Activated CD4-positive, alpha-beta T cell treated with anti-CD3 and anti-CD28 coated beads, Interleukin-2, Interleukin-4, amounts not matched to agents 100 ng/mL and 50 ng/mL, durations not matched to agents 16 hours and 8 hours (primary cell): Measurements from ENCODE around the gene SRA1.

Experiments used
- DNase-seq: peaks from one replicate; pipeline ENCODE4 v3.0.0-alpha.2; 2020; ENCODE audit warnings: low spot score

The SRA1 gene

DNA sequence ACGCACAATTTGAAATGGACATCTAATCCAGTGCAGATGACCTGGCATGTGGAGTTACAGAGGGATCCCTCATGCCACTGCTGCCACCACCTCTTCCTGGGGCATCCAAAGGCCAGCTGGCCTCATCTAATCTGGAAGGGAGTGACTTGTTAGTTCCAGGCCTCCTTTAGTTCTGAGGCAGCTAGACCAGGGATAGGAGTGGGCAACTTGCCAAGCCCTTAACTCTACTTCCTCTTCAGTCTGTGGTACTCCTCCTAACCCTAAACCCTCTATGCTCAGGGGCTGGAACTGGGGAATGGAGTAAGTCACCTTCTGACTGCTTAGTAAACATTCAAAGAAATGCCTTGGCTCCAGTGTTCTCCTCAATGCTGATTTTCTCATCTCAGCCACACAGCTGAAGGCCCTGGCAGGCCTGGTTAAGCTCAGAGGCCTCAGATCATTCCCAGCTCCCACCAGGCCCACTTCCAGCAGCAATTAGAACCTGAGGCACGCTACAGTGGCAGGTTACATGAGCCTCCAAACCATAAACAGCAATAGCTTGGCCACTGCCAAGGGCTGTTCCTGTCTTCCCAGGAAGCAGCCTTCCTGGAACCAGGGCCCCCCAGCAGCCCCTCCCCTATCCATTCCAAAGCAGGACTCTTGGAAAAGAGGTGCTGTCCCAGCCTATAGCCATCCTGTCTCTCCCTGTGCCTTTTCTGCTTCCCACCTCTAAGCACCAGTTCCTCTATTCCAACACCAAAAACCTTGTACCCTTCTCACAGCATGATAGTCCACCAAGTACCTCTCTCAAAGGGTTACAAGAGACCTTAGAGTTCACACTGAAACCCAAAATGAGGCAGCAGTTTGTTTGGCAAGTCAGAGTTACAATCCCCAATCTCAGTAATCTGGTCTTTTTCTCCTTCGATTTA, 7.8 kb downstream of the SRA1 start:
- DNase-seq: no peak

DNA sequence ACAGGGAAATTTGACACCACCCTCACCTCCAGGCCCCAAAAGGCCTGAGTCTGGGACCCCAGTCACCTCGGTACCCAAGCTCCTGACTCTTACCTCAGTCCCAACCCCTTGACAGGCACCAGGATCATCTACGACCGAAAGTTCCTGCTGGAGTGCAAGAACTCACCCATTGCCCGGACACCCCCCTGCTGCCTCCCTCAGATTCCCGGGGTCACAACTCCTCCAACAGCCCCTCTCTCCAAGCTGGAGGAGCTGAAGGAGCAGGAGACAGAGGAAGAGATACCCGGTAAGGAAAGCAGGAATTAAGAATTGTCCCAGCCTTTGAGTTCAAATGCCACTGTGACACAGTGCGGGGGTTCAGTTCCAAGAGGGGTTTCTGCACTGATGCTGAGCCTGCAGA, 8.5 kb downstream of the SRA1 start:
- no peak for DNase-seq

DNA sequence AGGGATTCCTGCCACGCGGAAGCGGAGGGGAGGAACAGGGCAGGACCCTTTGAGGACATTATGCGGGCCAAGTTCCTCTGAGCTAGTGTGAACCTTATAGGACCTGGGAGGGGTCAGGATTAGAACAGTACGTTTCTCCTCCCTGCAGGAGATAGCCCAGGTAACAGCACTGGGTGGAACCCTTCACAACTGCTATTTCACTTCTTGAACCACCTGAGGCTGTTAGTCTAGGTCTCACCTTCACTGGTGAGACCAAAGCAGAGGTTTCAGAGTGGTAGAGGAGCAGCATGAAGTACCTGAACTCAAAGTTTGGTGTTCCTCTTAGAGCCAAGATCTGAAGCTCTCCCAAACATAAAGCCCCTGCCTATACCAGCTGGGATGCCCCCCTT, 9.0 kb downstream of the SRA1 start:
- DNase-seq: no peak

DNA sequence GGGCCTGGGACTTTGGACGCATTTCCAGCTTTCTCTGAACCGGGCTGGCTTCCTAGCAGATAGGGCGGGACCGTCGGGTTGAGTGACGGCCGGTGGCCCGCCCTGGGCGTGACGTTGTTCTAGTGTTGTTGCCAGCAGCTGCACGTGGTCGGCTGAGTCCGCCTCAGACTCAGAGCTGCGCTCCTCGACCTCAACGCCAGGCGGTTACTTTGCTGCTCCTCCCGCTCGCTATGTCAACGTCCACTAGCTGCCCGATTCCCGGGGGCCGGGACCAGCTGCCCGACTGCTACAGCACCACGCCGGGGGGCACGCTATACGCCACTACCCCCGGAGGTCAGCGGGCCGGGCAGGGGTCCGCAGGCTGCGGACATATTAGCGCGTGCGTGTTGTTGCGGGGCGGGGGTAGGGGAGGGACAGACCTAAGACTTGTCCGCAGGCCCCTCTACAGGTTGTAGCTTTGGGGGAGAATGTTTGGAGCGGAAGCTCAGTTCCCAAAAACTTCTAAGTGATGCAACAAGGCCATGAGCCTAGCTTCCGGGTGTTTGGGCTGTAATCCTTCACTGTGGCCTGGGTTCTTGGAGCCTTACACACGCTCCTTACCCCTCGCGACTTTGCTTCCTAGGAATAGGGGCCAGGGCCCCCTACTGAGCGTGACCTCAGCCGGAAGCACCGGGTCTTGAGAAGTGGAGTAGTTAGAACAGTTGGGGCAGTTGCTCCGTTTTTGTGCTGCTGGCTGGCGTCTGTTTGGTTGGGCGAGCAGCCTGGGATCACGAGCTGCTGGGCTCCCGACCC, 9.6 kb downstream of the SRA1 start, which contains the start of gene EIF4EBP3:
Gene EIF4EBP3 (plus strand): TSS at position 155 of the 792 bp plus-strand sequence. CDS start 76 bp downstream, at position 231.
- DNase-seq: peak; percentile 84

DNA sequence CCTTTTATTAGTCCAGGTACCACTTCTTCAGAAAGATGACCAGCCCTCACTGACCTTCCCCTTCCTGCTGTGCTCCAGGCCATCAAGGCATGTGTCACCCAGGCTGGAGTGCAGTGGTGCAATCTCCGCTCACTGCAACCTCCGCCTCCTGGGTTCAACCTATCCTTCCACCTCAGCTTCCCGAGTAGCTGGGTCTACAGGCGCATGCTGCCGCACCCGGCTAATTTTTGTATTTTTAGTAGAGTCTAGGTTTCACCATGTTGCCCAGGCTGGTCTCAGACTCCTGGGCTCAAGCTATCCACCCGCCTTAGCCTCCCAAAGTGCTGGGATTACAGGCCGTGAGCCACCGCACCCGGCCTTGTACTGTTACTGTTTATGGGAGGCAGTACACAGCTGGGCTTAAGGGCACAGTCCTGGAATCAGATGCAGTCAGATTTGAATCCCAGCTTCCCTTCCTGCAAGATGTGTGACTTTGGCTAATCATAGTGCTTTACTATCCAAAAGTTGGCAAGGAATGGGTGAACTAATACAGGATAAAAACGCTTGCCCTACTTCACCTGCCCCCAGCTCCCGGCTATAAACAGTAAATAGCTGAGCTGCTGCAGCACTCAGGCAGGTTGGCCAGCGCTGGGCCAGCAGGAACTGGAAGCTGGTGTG, 10.3 kb downstream of the SRA1 start:
- no peak for DNase-seq

DNA sequence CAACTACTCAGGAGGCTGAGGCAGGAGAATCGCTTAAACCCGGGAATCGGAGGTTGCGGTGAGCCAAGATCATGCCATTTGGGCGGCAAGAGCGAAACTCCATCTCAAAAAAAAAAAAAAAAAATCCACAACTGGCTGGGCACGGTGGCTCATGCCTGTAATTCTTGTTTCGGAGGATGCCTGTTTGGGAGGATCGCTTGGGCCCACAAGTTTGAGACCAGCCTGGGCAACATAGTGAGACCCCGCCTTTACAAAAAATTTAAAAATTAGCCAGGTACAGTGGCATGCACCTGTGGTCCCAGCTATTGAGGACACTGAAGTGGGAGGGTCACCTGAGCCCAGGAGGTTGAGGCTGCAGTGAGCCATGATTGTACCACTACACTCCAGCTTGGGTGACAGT, 11.7 kb downstream of the SRA1 start:
- no peak for DNase-seq

DNA sequence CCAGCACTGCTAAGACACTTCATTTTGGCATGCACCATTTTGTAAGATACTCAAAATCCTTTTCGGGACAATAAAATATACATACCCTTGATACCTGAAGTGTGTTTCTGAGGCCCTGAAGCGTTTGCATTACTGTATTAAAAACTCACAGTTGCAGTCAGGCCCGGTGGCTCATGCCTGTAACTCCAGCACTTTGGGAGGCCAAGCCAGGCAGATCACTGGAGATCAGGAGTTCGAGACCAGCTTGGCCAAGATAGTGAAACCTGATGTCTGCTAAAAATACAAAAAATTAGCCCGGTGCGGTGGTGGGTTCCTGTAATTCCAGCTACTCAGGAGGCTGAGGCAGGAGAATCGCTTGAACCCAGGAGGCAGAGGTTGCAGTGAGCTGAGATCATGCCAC, 12.3 kb downstream of the SRA1 start:
- DNase-seq: no peak

DNA sequence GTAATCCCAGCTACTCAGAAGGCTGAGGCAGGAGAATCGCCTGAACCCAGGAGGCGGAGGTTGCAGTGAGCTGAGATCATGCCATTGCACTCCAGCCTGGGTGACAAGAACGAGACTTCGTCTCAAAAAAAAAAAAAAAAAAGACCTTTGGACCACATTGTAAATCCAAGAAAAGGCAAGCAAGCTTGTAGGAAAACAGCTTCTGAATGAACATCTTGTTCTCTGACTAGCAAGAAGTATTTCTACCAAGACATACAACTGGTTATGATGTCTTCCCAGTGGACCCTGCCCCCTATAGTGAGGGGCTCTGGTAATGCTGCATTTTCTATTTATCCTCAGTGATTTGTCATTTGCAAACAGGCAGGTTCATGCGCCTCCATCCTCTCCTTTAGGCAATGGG, 14.3 kb downstream of the SRA1 start:
- DNase-seq: no peak

DNA sequence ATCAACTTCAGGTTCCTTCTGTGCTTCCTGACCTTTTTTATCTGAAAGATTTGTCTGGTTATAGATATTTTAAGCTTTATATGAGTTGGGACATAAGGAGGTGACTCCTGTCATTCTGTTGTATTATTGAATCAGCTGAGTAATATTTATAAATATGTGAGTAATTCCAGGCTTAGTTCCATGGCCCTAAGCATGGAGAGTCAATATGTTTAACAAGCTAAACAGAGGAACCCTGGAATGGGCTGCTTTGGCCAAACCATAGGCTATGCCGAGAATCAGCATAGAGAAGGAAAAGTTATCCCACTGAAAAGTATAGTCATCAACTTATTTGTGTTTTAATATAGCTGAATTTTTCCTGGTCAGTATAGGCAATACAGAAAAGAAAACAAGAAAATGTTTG, 17.0 kb downstream of the SRA1 start:
- DNase-seq: no peak

DNA sequence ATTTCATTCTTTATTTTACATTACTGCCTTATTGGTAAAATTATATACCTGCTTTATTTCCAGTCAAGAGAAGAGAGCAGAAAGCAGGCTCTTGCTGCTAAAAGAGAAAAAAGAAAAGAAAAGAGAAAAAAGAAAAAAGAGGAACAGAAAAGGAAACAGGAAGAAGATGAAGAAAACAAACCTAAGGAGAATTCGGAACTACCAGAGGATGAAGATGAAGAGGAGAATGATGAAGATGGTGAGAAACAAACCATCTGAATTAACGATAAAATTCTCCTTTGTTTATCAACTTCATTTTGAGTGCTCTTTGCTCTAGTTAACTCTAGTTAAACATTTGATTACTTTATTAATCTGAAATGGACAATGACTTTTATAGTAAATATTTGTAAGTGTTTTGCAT, 33.3 kb downstream of the SRA1 start:
- DNase-seq: no peak

DNA sequence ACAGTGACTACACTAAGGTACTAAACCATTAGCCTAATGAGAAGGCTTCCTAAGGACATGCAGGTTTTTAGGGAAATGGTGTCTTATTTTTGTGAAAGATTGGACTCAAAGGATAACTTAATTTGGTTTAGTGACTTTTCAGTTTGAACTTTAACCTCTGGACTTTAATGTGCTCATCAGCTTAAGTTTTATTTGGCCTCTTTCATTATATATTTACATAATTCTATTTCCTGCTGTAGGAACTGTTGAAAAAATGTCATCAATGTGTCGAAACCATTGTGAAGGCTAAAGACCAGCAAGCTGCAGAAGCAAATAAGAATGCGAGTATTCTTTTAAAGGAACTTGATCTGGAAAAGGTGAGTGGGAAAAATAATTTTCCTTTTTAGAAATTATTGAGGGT, 44.1 kb downstream of the SRA1 start:
- DNase-seq: no peak

DNA sequence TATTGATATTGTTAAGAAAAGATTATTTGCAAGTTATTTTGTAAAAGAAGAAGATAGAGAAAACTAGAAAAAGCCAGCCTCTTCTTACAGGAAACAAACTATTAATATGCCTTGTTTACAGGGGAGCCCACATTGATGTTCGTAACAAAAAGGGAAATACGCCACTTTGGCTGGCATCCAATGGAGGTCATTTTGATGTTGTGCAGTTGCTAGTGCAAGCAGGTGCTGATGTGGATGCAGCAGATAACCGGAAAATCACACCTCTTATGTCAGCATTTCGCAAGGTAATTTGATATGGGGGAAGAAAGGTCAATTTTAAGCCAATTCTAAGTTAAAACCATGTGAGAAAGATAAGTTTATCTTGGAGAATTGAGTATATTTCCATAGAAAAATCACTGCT, 47.4 kb downstream of the SRA1 start:
- DNase-seq: no peak

DNA sequence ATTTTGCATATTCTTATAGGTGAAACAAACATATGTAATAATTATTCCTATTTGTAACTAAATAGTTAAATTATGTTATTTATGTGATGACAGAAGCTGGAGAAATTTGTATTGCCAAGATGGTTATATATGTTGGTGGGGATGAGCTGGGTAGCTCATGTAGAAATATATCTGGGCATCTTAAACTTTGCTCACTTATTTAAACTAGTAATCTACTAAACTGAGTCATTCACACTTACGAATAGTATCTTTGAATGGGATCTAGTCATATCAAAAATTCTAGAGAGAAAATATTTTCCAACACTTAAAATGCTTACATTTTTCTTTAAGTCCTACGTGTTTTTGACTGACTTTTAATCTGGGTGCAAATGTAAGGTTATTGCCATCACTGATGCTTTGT, 54.4 kb downstream of the SRA1 start:
- DNase-seq: peak; percentile 15
